BJ (cell line): ENCODE results near the gene CDH12. TPM values are rescaled to one million over a fixed set of nuclear protein-coding genes. Genes with fewer than 3 reads are reported as not detected.

ENCODE experiments used
- CTCF ChIA-PET: fragments of 350-600 bp; formaldehyde crosslinking; extraction: SDS; loops from one replicate; lab custom pipeline; 2021; ENCODE audit warnings: antibody characterized with exemption, inconsistent platforms; lab: Yijun Ruan, JAX
- POLR2A ChIA-PET: fragments of 300-600 bp; sonication (Branson Sonifier 250); formaldehyde crosslinking; extraction: SDS; loops from one replicate; lab custom pipeline; 2021; ENCODE audit warnings: antibody characterized with exemption; lab: Charles Lee
- DNase-seq: peaks from one replicate; pipeline ENCODE4 v3.0.0-alpha.2; 2011; ENCODE audit warnings: low read depth
- H3K27me3 ChIP-seq: 2 replicates; pipeline ENCODE4 v1.6.0; 2011; ENCODE audit warnings: low read length; ENCODE audit not compliant: control insufficient read depth, insufficient read depth
- H3K36me3 ChIP-seq: 2 replicates; pipeline ENCODE4 v1.5.1; 2011; ENCODE audit warnings: low read length; ENCODE audit not compliant: control insufficient read depth, insufficient read depth
- H3K4me3 ChIP-seq: 2 replicates; pipeline ENCODE4 v1.5.1; 2011; ENCODE audit warnings: low read depth, mild to moderate bottlenecking, control low read depth, low read length
- polyA minus RNA-seq: library from RNA; depleted of rRNA, polyadenylated mRNA; stranded (reverse); fragments of >200 nt; gene quantifications from 2 replicates; pipeline ENCODE4 v1.2.3, GENCODE V29; 2011; rRNA and poly(A)+ RNA removed
- polyA plus RNA-seq: library from polyadenylated mRNA; depleted of rRNA; stranded (reverse); fragments of >200 nt; gene quantifications from 2 replicates; pipeline ENCODE4 v1.2.3, GENCODE V29; 2011; rRNA removed
- TF ChIP-seq, protein P1 (sequence below): IDR thresholded peaks from 2 replicates; pipeline ENCODE4 v1.5.1; 2011; ENCODE audit warnings: low read depth, mild to moderate bottlenecking, control low read depth, inconsistent platforms, low read length, moderate library complexity; ENCODE audit not compliant: insufficient read depth

The CDH12 gene
- not detected in 2 replicates for polyA plus RNA-seq
- polyA minus RNA-seq = not detected in 2 replicates

DNA sequence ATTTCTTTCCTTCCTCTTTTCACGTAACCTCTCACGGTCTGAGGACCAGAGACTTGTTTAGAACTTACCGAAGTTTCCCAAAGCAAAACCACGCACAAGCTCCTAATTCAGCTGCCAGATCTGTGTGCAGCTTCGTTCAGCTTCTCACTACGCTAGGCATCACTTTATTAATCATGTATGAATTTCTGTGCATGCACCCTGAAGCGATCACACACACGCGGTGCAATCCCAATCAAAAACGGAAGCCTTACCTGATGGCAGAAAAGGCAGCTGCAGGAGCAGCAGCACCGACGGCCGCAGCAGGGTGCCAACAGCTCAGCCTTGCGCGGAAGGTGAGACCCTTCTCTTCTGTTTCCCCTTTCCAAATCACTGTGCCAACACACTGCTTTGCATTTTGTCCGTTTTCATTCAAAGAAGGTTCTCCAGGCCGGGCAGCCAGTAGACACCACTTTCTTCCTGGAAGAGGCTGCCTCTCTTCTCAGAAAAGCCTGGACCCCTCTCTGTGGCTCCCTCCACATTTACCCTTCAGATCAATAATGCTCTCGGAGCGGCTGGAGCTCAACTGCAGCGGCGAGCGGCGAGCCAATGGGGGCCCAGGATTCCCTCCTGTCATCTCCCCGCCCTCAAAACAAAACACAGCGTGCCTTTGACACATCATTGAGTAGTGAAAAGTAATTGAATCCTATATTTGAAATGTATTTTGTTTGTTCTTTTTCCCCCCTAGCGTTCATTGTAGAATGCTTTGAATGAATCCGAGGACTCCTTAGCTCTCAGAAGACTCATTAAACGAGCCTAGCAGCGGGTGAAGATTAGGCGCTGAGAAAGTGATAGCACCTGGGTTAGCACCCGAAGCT lies at the start of gene CDH12:
TSS of gene CDH12 (minus strand) at position 538 of the 854 bp plus-strand sequence.
- ChIA-PET CTCF (no interaction called here), POLR2A (no interaction called here)
- no peak for DNase-seq
- Histone ChIP-seq H3K4me3 (no peak within 1 kb of the TSS), H3K36me3 (no peaks in the 10 kb centered on the region), H3K27me3 (no peaks in the 10 kb centered on the region)
- TF ChIP-seq, protein P1, sequence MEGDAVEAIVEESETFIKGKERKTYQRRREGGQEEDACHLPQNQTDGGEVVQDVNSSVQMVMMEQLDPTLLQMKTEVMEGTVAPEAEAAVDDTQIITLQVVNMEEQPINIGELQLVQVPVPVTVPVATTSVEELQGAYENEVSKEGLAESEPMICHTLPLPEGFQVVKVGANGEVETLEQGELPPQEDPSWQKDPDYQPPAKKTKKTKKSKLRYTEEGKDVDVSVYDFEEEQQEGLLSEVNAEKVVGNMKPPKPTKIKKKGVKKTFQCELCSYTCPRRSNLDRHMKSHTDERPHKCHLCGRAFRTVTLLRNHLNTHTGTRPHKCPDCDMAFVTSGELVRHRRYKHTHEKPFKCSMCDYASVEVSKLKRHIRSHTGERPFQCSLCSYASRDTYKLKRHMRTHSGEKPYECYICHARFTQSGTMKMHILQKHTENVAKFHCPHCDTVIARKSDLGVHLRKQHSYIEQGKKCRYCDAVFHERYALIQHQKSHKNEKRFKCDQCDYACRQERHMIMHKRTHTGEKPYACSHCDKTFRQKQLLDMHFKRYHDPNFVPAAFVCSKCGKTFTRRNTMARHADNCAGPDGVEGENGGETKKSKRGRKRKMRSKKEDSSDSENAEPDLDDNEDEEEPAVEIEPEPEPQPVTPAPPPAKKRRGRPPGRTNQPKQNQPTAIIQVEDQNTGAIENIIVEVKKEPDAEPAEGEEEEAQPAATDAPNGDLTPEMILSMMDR = no peak

DNA sequence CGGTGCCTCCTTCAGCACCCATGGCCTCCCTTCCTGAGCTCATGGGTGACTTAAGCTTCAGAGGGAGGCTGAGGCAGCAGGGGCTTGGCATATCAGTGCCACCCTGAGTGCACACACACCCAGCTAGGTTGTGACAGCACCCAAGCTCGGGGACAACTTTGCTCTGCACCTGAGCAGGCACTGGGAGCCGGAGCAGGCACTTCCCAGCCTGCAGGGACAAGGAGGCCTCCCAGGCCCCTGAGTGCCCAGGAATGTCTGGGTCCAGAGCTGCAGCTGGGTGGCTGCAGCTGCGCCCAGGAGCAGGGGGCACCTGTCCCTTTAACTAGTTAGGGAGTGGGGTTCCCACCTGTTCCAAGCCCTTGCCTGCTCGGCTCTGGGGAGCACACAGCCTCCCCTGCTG lies 48.7 kb upstream of the CDH12 start:
- CTCF ChIA-PET = no interaction called here
- H3K36me3 ChIP-seq = no peaks in the 10 kb centered on the region

DNA sequence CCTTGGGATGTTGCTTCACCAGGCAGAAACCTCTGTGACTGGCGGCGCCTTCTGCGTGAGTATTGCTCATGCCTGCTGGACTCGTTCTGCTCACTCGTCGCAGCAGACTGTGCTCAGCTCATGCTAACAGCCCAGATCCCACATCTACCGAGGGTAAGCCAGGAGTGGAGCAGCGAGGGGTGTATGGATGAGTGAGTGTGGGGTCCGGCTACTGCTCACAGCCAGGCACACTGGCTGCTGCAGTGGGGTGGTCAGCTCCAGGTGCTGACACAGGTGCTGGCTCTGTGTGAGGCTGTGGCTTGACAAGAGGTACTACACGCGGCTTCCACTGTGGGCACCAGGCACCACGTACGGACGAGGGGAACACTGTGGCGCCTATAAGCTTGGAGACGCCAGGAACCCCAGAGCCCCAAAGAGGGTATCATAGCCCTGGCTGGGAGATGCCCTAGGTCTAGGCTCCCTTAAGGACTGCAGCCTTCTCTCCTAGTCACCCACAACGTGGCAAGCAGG lies 47.7 kb upstream of the CDH12 start:
- Histone ChIP-seq H3K27me3 (no peaks in the 10 kb centered on the region), H3K4me3 (no peak overlapping the region), H3K36me3 (no peaks in the 10 kb centered on the region)
- CTCF ChIA-PET = no interaction called here
- no peak for DNase-seq
- TF ChIP-seq, protein P1 = no peak
- POLR2A ChIA-PET = no interaction called here

More for the DNA sequence above, 48.7 kb upstream of the CDH12 start:
- no peaks in the 10 kb centered on the region for H3K27me3 ChIP-seq
- H3K4me3 ChIP-seq = no peak overlapping the region
- no peak for DNase-seq
- POLR2A ChIA-PET = no interaction called here
- TF ChIP-seq, protein P1 = no peak

- POLR2A ChIA-PET = no interaction called here
- CTCF ChIA-PET = no interaction called here
- H3K27me3 ChIP-seq = no peaks in the 10 kb centered on the region
- TF ChIP-seq, protein P1 = no peak
- DNase-seq = no peak
- H3K4me3 ChIP-seq = no peak overlapping the region
- H3K36me3 ChIP-seq = no peaks in the 10 kb centered on the region
Observed at GRCh38 chr5:22899341-22899740, 46.2 kb upstream of the CDH12 start.

GRCh38 chr5:22896152-22896551 lies 43.0 kb upstream of the CDH12 start:
- TF ChIP-seq, protein P1 = no peak
- DNase-seq = no peak
- POLR2A ChIA-PET = no interaction called here
- CTCF ChIA-PET = no interaction called here
- no peak overlapping the region for H3K4me3 ChIP-seq
- no peaks in the 10 kb centered on the region for H3K36me3 ChIP-seq
- no peaks in the 10 kb centered on the region for H3K27me3 ChIP-seq
